Gastrocnemius medialis (tissue), 4 donors: ENCODE results near the gene KRT73. TPM values are rescaled to one million over a fixed set of nuclear protein-coding genes. Genes with fewer than 3 reads are reported as not detected.

Experiments
- ATAC-seq, 2 donors: fragments of 150-250 bp; one replicate each; pipeline ENCODE4 v1.9.1; 2016
- DNase-seq, 2 donors: peaks; one replicate each; pipeline ENCODE4 v3.0.0-alpha.2; 2019
- H3K27ac ChIP-seq, 4 donors: fragments of 200-600 bp; sonication (generic); 1 replicate in 1 of 4; 2 replicates in 3 of 4; pipeline ENCODE4 v1.5.1; 2016 to 2018; ENCODE audit warnings: mild to moderate bottlenecking in 2 of 4, moderate library complexity in 1 of 4
- H3K27me3 ChIP-seq, 3 donors: fragments of 200-600 bp; sonication (generic) in 2 of 3; 1 replicate in 1 of 3; 2 replicates in 2 of 3; pipeline versions ENCODE4 v1.5.1 to v1.6.0; 2016 to 2019; ENCODE audit warnings: mild to moderate bottlenecking in 1 of 3, moderate library complexity in 1 of 3
- H3K36me3 ChIP-seq, 2 donors: fragments of 200-600 bp; sonication (generic) in 1 of 2; one replicate each; pipeline ENCODE4 v1.5.1; 2017 to 2018
- H3K4me1 ChIP-seq, 2 donors: fragments of 200-600 bp; sonication (generic) in 1 of 2; one replicate each; pipeline ENCODE4 v1.5.1; 2016 to 2017; ENCODE audit warnings: mild to moderate bottlenecking in 2 of 2
- H3K4me3 ChIP-seq, 4 donors: fragments of 200-600 bp; sonication (generic) in 3 of 4; 1 replicate in 1 of 4; 2 replicates in 3 of 4; pipeline ENCODE4 v1.5.1; 2016 to 2019; ENCODE audit warnings: mild to moderate bottlenecking in 2 of 4
- H3K9me3 ChIP-seq, 3 donors: fragments of 200-600 bp; sonication (generic) in 2 of 3; 1 replicate in 1 of 3; 2 replicates in 2 of 3; pipeline ENCODE4 v1.5.1; 2016 to 2019
- POLR2A ChIP-seq, 2 donors: fragments of 450-650 bp; IDR thresholded peaks; one replicate each; pipeline ENCODE4 v1.6.1; 2017; ENCODE audit warnings: antibody characterized with exemption in 2 of 2, mild to moderate bottlenecking in 2 of 2, moderate library complexity in 2 of 2
- in situ Hi-C, 4 donors: fragments of 200-750 bp; cut with MboI; loops; one replicate each; pipeline versions ENCODE4 v1.15.0 to v1.8.0; 2017; ENCODE audit warnings: low sequenced_read_pairs in 4 of 4
- intact Hi-C: fragments of 100-400 bp; cut with DNase I; formaldehyde crosslinking; loops from one replicate; pipeline ENCODE4 v1.15.1; 2023; ENCODE audit warnings: low total_unique reads
- total RNA-seq, 4 donors: library from RNA; depleted of rRNA; stranded (reverse); fragments of >200 nt; gene quantifications; one replicate each; pipeline versions ENCODE4 v1.1.0 to v1.2.3, GENCODE V29; 2016
- TF ChIP-seq, protein P1 (sequence below), 5 experiments: fragments of 450-650 bp in 3 of 5; fragments of 200-600 bp in 2 of 5; sonication (generic) in 2 of 5; IDR thresholded peaks in 4 of 5; conservative IDR thresholded peaks in 1 of 5; 1 replicate in 4 of 5; 2 replicates in 1 of 5; pipeline ENCODE4 v1.5.1; 2016 to 2019; ENCODE audit warnings: antibody characterized with exemption in 5 of 5, mild to moderate bottlenecking in 3 of 5, moderate library complexity in 3 of 5

Gene KRT73
- total RNA-seq, 4 donors from 2014 or later = not detected

DNA sequence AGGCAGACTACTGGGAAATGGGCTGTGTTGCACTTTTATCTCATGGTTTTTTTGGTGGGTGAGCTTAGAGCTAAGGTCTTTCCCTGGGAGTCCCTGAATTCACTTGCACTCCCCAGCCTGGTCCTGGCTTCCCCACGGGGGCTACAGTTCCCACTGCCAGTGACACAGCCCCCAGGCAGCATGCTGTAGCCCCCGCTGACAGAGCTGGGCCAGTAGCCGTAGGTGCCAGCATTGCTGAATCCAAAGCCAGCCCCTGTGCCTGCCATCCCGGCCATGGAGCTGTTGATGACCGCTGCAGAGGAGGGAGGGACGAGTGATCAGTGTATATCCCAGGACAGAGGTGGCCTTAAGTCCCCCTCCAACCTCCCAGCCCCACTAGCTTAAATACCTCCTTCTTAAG, 10.2 kb downstream of the KRT73 start:
- no peak for DNase-seq
- peaks cover 0 to 7% (median 2%) of the 10 kb centered on the region in 3 donors for H3K27me3 ChIP-seq
- no peak overlapping the region for H3K4me3 ChIP-seq
- ATAC-seq = no peak
- intact Hi-C loops = no loop called here
- H3K4me1 ChIP-seq = no peaks in the 10 kb centered on the region
- H3K9me3 ChIP-seq = no peaks in the 10 kb centered on the region
- in situ Hi-C loops = no loop called here
- no peak for TF ChIP-seq POLR2A (IDR thresholded peaks at IDR 0.05)
- TF ChIP-seq, protein P1, sequence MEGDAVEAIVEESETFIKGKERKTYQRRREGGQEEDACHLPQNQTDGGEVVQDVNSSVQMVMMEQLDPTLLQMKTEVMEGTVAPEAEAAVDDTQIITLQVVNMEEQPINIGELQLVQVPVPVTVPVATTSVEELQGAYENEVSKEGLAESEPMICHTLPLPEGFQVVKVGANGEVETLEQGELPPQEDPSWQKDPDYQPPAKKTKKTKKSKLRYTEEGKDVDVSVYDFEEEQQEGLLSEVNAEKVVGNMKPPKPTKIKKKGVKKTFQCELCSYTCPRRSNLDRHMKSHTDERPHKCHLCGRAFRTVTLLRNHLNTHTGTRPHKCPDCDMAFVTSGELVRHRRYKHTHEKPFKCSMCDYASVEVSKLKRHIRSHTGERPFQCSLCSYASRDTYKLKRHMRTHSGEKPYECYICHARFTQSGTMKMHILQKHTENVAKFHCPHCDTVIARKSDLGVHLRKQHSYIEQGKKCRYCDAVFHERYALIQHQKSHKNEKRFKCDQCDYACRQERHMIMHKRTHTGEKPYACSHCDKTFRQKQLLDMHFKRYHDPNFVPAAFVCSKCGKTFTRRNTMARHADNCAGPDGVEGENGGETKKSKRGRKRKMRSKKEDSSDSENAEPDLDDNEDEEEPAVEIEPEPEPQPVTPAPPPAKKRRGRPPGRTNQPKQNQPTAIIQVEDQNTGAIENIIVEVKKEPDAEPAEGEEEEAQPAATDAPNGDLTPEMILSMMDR (IDR thresholded peaks at IDR 0.05 in 4 of 5, conservative IDR thresholded peaks at IDR 0.05 in 1 of 5) = no peak
- no peaks in the 10 kb centered on the region for H3K36me3 ChIP-seq
- H3K27ac ChIP-seq = no peak overlapping the region

DNA sequence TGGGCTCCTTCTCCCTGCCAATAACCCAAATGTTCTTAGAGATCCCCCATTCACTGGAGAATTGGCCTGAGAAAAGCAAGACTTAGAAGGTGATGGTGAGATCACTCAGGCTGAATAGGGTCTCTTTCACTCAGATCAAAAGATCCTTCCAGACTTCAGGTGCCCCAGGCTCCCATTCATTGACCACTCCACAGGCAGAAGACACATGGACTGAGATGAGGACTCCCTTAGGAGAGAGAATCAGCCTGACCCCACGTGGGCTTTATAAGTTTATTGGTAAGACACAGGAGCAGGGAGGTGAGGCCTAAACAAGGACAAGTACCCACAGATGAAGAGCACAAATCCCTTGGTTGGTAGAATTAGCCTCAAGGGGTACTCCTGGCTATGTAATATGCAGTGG, 11.0 kb downstream of the KRT73 start:
- TF ChIP-seq POLR2A (IDR thresholded peaks at IDR 0.05) = no peak
- TF ChIP-seq, protein P1 (IDR thresholded peaks at IDR 0.05 in 4 of 5, conservative IDR thresholded peaks at IDR 0.05 in 1 of 5) = no peak
- in situ Hi-C loops = no loop called here
- intact Hi-C loops = no loop called here
- H3K36me3 ChIP-seq = no peaks in the 10 kb centered on the region
- H3K9me3 ChIP-seq = no peaks in the 10 kb centered on the region
- H3K4me3 ChIP-seq = no peak overlapping the region
- ATAC-seq (no peak), DNase-seq (no peak)
- H3K4me1 ChIP-seq = no peaks in the 10 kb centered on the region
- H3K27me3 ChIP-seq = peaks cover 0 to 13% (median 2%) of the 10 kb centered on the region in 3 donors
- no peak overlapping the region for H3K27ac ChIP-seq

DNA sequence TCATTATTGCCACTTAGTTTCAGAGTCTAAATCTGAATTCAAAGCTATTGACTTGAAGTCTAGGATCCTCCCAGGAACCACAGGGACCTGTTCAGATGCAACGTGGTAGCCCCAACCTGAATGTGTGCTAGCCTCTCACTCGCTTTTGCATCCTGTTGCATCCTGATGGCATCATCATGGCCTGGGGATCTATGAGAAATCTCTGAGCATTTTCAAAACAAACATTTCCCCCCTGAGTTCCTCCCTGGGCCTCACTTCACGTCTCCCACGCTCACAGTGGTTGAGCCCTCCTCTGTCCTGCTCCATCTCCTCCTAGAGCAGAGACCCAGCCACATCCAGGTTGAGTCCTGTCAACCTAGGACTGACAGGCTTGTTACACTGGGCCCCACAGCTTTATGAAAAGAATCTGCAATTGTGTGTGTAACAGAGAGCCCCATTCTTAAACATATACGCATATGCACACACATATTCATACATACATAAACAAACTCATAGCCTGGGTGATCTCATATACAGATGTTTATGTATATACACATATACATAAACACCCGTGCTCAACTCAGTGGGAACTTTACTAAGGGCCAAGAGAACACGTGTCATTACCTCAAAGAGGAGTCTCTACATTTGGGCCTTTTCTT, 11.7 kb downstream of the KRT73 start:
- Histone ChIP-seq H3K4me1 (no peaks in the 10 kb centered on the region), H3K27me3 (peaks cover 4 to 17% (median 6%) of the 10 kb centered on the region in 3 donors), H3K4me3 (no peak overlapping the region), H3K9me3 (no peaks in the 10 kb centered on the region), H3K27ac (no peak overlapping the region), H3K36me3 (no peaks in the 10 kb centered on the region)
- DNase-seq (no peak), ATAC-seq (no peak)
- in situ Hi-C loops = no loop called here
- intact Hi-C loops = no loop called here
- TF ChIP-seq POLR2A (IDR thresholded peaks at IDR 0.05) = no peak
- TF ChIP-seq, protein P1 (IDR thresholded peaks at IDR 0.05 in 4 of 5, conservative IDR thresholded peaks at IDR 0.05 in 1 of 5) = no peak

DNA sequence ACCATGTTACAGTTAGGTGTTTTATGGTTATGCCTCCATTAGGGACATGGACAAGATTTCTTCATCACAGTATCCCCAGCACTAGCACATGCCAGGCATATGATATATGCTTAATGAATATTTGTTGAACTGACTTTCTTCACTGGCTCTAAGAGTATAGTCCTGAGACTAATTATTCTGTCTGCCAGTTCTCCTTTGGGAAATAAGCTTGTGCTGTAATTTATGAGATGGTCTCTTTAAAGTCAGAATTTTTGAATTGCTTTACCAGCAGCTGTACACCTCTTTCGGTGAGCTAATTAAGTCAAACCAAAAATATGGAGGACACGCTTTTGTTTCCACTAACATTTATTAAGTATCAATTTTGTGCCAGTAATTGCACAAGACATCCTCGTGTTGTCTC, 12.3 kb downstream of the KRT73 start:
- DNase-seq (no peak), ATAC-seq (no peak)
- Histone ChIP-seq H3K27ac (no peak overlapping the region), H3K27me3 (peaks cover 10 to 18% (median 10%) of the 10 kb centered on the region in 3 donors), H3K4me1 (no peaks in the 10 kb centered on the region), H3K9me3 (no peaks in the 10 kb centered on the region), H3K36me3 (no peaks in the 10 kb centered on the region), H3K4me3 (no peak overlapping the region)
- in situ Hi-C loops = no loop called here
- TF ChIP-seq, protein P1 (IDR thresholded peaks at IDR 0.05 in 4 of 5, conservative IDR thresholded peaks at IDR 0.05 in 1 of 5) = no peak
- TF ChIP-seq POLR2A (IDR thresholded peaks at IDR 0.05) = no peak
- intact Hi-C loops = no loop called here

DNA sequence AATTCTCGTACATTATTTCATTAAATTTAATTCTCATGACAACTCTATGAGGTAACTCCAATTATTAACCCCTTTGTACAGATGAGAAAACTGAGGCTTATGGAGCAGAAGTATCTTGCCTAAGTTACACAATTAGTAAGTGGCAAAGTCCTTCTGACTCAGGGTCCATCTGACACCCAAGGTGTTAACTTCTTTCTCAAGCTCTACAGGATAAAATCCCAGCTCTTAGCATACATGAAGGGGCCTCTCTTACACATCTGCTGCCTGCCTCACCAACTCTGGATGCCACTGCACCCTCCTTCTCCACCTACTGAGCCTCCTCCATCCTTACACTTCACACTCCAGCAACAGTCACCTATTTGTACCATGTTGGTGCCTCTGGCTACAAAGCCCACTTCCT, 12.8 kb downstream of the KRT73 start:
- Histone ChIP-seq H3K36me3 (no peaks in the 10 kb centered on the region), H3K9me3 (no peaks in the 10 kb centered on the region), H3K4me3 (no peak overlapping the region), H3K27me3 (peaks cover 15 to 24% (median 15%) of the 10 kb centered on the region in 3 donors), H3K27ac (no peak overlapping the region), H3K4me1 (no peaks in the 10 kb centered on the region)
- no peak for TF ChIP-seq POLR2A (IDR thresholded peaks at IDR 0.05)
- TF ChIP-seq, protein P1 (IDR thresholded peaks at IDR 0.05 in 4 of 5, conservative IDR thresholded peaks at IDR 0.05 in 1 of 5) = no peak
- DNase-seq (no peak), ATAC-seq (no peak)
- in situ Hi-C loops (no loop called here), intact Hi-C loops (no loop called here)
